GM12865 (cell line): Measurements from ENCODE around the gene BNIP2.
"Not testable (repeated sequence)": the region's sequence is repeated elsewhere in the genome, so short reads cannot be mapped to it uniquely, and the experiment has no call there.

Experiments used
- DNase-seq: peaks from one replicate; pipeline ENCODE4 v3.0.0; 2010; ENCODE audit warnings: low read depth
- H3K4me3 ChIP-seq: 2 replicates; pipeline ENCODE4 v1.5.1; 2011; ENCODE audit warnings: mild to moderate bottlenecking, low read depth, low read length, control low read depth
- TF ChIP-seq, protein P1 (sequence below): IDR thresholded peaks from 2 replicates; pipeline ENCODE4 v1.5.1; 2011; ENCODE audit warnings: low read length, control low read depth, low read depth, inconsistent platforms; ENCODE audit not compliant: insufficient read depth; ENCODE audit errors: missing control alignments

BNIP2 gene

DNA sequence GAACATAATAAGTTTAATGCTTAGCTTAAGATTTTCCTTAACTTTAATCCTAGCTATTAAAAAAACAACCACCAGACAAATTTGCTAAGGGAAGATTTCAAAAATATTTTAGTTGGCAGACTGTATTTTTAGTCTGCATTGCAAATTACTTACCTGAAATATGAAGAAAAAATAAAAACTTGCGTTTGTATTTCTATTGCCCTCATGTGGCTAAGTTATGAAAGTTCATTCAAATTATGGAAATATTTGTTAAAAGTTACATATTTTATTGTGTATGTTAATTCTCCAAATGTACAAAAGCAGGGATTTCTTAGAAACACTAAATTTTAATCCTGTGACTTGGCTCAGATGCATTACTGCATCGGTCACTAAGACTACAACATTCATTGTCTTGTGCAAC lies 46.8 kb downstream of the BNIP2 start:
- no peak for DNase-seq
- TF ChIP-seq, protein P1, sequence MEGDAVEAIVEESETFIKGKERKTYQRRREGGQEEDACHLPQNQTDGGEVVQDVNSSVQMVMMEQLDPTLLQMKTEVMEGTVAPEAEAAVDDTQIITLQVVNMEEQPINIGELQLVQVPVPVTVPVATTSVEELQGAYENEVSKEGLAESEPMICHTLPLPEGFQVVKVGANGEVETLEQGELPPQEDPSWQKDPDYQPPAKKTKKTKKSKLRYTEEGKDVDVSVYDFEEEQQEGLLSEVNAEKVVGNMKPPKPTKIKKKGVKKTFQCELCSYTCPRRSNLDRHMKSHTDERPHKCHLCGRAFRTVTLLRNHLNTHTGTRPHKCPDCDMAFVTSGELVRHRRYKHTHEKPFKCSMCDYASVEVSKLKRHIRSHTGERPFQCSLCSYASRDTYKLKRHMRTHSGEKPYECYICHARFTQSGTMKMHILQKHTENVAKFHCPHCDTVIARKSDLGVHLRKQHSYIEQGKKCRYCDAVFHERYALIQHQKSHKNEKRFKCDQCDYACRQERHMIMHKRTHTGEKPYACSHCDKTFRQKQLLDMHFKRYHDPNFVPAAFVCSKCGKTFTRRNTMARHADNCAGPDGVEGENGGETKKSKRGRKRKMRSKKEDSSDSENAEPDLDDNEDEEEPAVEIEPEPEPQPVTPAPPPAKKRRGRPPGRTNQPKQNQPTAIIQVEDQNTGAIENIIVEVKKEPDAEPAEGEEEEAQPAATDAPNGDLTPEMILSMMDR = no peak
- no peak overlapping the region for H3K4me3 ChIP-seq

DNA sequence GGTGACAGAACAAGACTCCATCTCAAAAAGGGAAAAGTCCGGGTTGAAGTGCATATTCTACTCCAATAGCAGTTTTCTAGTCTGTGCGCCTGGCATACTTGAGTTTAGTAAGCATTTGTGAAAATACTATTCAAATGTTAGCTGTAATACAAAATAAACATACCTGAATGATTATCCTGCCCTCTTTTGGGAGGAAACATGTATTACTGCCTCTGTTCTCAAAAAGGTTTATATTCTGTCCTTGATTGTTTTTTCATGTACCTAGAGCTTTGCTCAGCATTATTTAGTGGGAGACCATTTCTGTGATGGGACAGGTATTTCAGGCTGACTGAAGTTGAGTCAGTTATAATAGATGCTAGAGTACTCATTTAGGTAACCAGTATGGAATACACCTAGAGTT lies 51.6 kb downstream of the BNIP2 start:
- H3K4me3 ChIP-seq, DNase-seq: not testable (repeated sequence)

DNA sequence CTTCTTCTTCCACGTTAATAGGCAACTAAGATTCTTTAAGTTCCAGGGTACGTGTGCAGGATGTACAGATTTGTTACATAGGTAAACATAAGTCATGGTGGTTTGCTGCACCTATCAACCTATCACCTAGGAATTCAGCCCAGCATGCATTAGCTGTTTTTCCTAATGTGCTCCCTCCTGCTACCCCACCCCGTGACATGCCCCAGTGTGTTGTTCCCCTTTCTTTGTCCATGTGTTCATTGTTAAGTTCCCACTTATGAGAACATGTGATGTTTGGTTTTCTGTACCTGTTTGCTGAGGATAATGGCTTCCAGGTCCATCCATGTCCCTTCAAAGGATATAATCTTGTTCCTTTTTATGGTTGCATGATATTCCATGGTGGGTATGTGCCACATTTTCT lies 52.9 kb downstream of the BNIP2 start:
- H3K4me3 ChIP-seq = no peak overlapping the region
- TF ChIP-seq, protein P1 = no peak
- no peak for DNase-seq

DNA sequence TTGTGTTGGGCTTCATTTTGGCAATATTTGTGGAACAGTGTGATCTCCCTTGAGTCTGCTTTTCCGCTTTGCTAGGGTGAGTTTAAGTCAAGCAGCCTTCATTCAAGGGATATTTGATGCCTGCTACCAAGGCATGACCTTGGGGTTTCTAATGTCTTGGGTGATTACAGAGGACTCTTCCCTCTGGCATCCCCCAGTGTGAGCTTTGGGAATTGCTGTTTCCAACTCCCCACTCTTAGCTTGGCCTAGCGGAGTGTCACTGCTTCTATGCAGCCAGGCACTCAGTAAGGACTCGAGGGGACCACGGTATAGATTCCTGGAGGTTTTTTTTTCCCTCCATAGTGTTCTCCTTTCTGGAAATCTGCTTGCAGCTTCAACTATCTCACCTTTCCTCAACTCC lies 56.4 kb downstream of the BNIP2 start:
- no peak overlapping the region for H3K4me3 ChIP-seq
- TF ChIP-seq, protein P1 = peak; percentile 12
- no peak for DNase-seq

DNA sequence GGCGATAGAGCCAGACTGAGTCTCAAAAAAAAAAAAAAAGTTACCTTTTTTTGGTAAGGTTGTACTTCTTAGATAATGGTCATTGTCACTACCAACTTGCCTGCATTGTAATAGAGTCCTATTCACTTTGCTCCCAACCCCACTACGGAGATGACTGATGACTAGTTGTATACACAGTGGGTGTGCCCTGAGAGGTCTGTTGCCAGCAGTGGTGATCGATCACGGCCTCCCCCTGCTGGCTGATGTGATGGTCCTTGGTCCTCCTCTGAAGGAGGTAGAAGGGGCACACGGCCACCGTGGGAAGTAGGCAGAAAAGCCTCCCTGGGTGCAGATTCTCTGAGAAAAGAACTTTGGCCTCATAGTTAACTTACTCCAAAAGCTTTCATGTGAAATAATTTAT lies 66.8 kb downstream of the BNIP2 start:
- no peak overlapping the region for H3K4me3 ChIP-seq
- TF ChIP-seq, protein P1 = peak; percentile 61
- DNase-seq = peak; percentile 75

DNA sequence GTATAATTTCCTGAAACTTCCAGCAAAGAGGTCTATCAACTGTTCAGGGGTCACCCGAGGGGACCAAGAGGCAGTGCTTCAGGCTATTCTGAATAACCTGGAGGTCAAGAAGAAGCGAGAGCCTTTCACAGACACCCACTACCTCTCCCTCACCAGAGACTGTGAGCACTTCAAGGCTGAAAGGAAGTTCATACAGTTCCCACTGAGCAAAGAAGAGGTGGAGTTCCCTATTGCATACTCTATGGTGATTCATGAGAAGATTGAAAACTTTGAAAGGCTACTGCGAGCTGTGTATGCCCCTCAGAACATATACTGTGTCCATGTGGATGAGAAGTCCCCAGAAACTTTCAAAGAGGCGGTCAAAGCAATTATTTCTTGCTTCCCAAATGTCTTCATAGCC lies 70.7 kb downstream of the BNIP2 start:
- no peak for DNase-seq
- no peak overlapping the region for H3K4me3 ChIP-seq
- TF ChIP-seq, protein P1 = no peak

DNA sequence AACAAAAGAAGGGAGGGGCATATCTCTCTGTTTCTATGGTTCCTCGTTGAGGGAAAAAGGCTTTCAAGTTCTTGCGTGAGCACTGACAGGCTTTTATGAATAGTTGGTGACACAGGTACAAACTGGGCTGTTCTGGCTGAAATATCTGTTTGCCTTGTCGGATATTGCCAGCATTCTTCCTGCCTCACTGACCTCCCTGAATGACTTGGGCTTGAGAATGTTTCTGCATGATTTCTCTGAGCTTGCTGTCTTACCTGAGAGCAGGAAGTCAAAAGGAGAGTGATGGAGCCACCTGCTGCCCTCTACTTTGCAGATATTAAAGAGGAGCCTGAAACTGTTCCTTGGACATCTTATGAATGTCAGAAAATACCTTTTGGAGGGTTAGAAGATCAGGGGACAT lies 72.7 kb downstream of the BNIP2 start:
- DNase-seq = no peak
- TF ChIP-seq, protein P1 = no peak
- H3K4me3 ChIP-seq = no peak overlapping the region

DNA sequence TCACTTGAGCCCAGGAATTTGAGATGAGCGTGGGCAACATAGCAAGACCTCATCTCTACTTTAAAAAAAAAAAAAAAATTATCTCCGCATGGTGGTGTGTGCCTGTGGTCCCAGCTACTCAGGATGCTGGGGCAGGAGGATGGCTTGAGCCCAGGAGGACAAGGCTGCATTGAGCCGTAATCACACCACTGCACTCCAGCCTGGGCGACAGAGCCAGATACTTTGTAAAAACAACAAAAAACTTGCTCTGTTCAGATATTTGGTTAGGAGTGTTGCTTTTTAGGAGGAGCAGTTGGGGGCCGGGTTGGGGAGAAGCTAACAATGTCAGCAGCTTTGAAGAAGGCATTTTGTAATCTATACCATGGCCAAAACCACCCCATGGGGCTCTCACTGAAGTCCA lies 73.5 kb downstream of the BNIP2 start:
- no peak for DNase-seq
- H3K4me3 ChIP-seq = no peak overlapping the region
- TF ChIP-seq, protein P1 = no peak
